CD14-positive monocyte (primary cell): ENCODE data around the gene HCN3. TPM values are rescaled to one million over a fixed set of nuclear protein-coding genes. Genes with fewer than 3 reads are reported as not detected.
A peak's percentile ranks its signal among the peaks of the same experiment; 100 is the strongest.

Source experiments
- DNase-seq, 3 donors: peaks; one replicate each; pipeline ENCODE4 v3.0.0-alpha.2; 2011 to 2022
- H2AFZ ChIP-seq: 2 replicates; pipeline ENCODE4 v1.6.0; 2012; ENCODE audit warnings: mild to moderate bottlenecking, low read depth, low read length, inconsistent platforms; ENCODE audit not compliant: insufficient read depth, poor library complexity, severe bottlenecking
- H3K27ac ChIP-seq, 2 donors: 1 replicate in 1 of 2; 2 replicates in 1 of 2; pipeline ENCODE4 v1.5.1; 2012 to 2013; ENCODE audit warnings: low read length in 2 of 2, control low read depth in 1 of 2, inconsistent platforms in 1 of 2, low read depth in 1 of 2, mild to moderate bottlenecking in 1 of 2
- H3K27me3 ChIP-seq, 2 donors: one replicate each; pipeline versions ENCODE4 v1.6.0 to v1.6.1; 2011 to 2013; ENCODE audit warnings: low read length in 2 of 2; ENCODE audit not compliant: control insufficient read depth in 2 of 2, insufficient read depth in 2 of 2
- H3K36me3 ChIP-seq, 2 donors: replicated peaks in 1 of 2; 1 replicate in 1 of 2; 2 replicates in 1 of 2; pipeline versions ENCODE4 v1.5.1 to v1.6.1; 2012 to 2013; ENCODE audit warnings: low read length in 2 of 2, control low read depth in 1 of 2, inconsistent platforms in 1 of 2, mild to moderate bottlenecking in 1 of 2; ENCODE audit not compliant: insufficient read depth in 2 of 2, control insufficient read depth in 1 of 2
- H3K4me1 ChIP-seq, 2 donors: 1 replicate in 1 of 2; 2 replicates in 1 of 2; pipeline versions ENCODE4 v1.5.1 to v1.6.1; 2012 to 2013; ENCODE audit warnings: low read length in 2 of 2, control low read depth in 1 of 2, inconsistent platforms in 1 of 2, mild to moderate bottlenecking in 1 of 2, moderate library complexity in 1 of 2; ENCODE audit not compliant: insufficient read depth in 2 of 2, control insufficient read depth in 1 of 2
- H3K4me2 ChIP-seq: replicated peaks from 2 replicates; pipeline ENCODE3; 2012; ENCODE audit warnings: low read length, moderate library complexity, mild to moderate bottlenecking; ENCODE audit not compliant: poor library complexity, severe bottlenecking; ENCODE audit errors: extremely low read depth
- H3K4me3 ChIP-seq, 3 experiments: fragments of 200-600 bp in 1 of 3; sonication (generic) in 1 of 3; replicated peaks in 1 of 3; 1 replicate in 2 of 3; 2 replicates in 1 of 3; pipeline ENCODE4 v1.5.1; 2011 to 2013; ENCODE audit warnings: low read length in 3 of 3, mild to moderate bottlenecking in 3 of 3, control low read depth in 2 of 3, low read depth in 2 of 3, inconsistent platforms in 1 of 3, moderate library complexity in 1 of 3
- H3K79me2 ChIP-seq: 2 replicates; pipeline ENCODE4 v1.6.0; 2012; ENCODE audit warnings: mild to moderate bottlenecking, control low read depth, inconsistent platforms, low read length, moderate library complexity; ENCODE audit not compliant: insufficient read depth
- H3K9ac ChIP-seq: 2 replicates; pipeline ENCODE4 v1.6.0; 2017; ENCODE audit warnings: low read length, mild to moderate bottlenecking; ENCODE audit not compliant: insufficient read depth, poor library complexity, severe bottlenecking
- H3K9me3 ChIP-seq, 2 donors: replicated peaks in 1 of 2; 1 replicate in 1 of 2; 2 replicates in 1 of 2; pipeline versions ENCODE4 v1.5.1 to v1.6.1; 2012 to 2013; ENCODE audit warnings: low read length in 2 of 2, control low read depth in 1 of 2; ENCODE audit not compliant: control insufficient read depth in 1 of 2, insufficient read depth in 1 of 2
- H4K20me1 ChIP-seq: 2 replicates; pipeline ENCODE4 v1.6.0; 2012; ENCODE audit warnings: mild to moderate bottlenecking, low read length, control low read depth, moderate library complexity; ENCODE audit not compliant: insufficient read depth
- H3K27ac Mint-ChIP-seq, 7 donors: one replicate each; pipeline ENCODE4 v1.8.0; 2020; ENCODE audit warnings: mild to moderate bottlenecking in 7 of 7, mixed read lengths in 7 of 7, moderate library complexity in 6 of 7, inconsistent platforms in 2 of 7
- H3K27me3 Mint-ChIP-seq, 3 donors: one replicate each; pipeline ENCODE4 v1.8.0; 2021 to 2022; ENCODE audit warnings: low read depth in 3 of 3, mild to moderate bottlenecking in 3 of 3, mixed read lengths in 3 of 3, moderate library complexity in 3 of 3, inconsistent platforms in 1 of 3
- H3K36me3 Mint-ChIP-seq, 2 donors: one replicate each; pipeline ENCODE4 v1.8.0; 2020; ENCODE audit warnings: mixed read lengths in 2 of 2, inconsistent platforms in 1 of 2, mild to moderate bottlenecking in 1 of 2
- H3K4me1 Mint-ChIP-seq: one replicate; pipeline ENCODE4 v1.8.0; 2020; ENCODE audit warnings: mild to moderate bottlenecking, mixed read lengths
- H3K4me3 Mint-ChIP-seq, 2 donors: one replicate each; pipeline ENCODE4 v1.8.0; 2020; ENCODE audit warnings: mild to moderate bottlenecking in 2 of 2, mixed read lengths in 2 of 2, moderate library complexity in 1 of 2
- H3K9me3 Mint-ChIP-seq, 7 donors: one replicate each; pipeline ENCODE4 v1.8.0; 2020 to 2022; ENCODE audit warnings: mixed read lengths in 7 of 7, mild to moderate bottlenecking in 6 of 7, moderate library complexity in 6 of 7, inconsistent platforms in 2 of 7
- WGBS: methylation state at CpG from one replicate; pipeline ENCODE4 v1.1.5; 2013; ENCODE audit warnings: missing lambda C conversion rate; ENCODE audit not compliant: insufficient coverage; 5-methylcytosine and 5-hydroxymethylcytosine counted together
- intact Hi-C, 2 donors: fragments of 100-400 bp; cut with micrococcal nuclease; formaldehyde crosslinking; loops; one replicate each; pipeline versions ENCODE4 v1.15.0 to v1.15.1; 2023
- polyA plus RNA-seq, 3 donors: library from polyadenylated mRNA; depleted of rRNA in 1 of 3; unstranded in 2 of 3; stranded (reverse) in 1 of 3; fragments of 300-500 nt in 2 of 3; fragments of >200 nt in 1 of 3; fragmentation: Illumina TruSeq in 2 of 3; gene quantifications; 1 replicate in 2 of 3; 2 replicates in 1 of 3; pipeline ENCODE4 v1.2.3, GENCODE V29; 2012 to 2021
- TF ChIP-seq, protein P1 (sequence below): fragments of 200-600 bp; IDR thresholded peaks from one replicate; pipeline ENCODE4 v1.8.0; 2022; ENCODE audit warnings: antibody characterized with exemption, mild to moderate bottlenecking

HCN3 gene
- polyA plus RNA-seq, 3 donors: 0.15 to 2.3 TPM; not detected in 1

DNA sequence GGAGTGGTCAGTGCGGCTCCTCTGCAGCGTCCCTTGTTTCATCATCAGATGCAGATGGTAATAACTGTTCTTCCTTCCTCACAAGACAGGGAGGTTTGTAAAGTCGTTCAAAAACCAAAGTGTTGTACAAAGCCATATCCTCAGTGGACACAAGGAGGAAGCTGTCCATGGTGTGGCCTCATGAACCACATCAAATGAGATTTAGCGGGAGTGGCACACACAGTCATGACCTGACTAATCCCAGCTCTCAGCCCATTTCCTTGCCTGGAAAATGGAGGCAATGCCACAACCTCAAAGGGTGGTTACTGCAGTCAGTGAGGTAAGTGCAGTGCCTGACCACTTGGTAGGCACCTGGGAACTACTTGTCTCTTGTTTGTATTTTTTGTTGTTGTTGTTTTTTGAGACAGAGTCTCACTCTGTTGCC lies 35.4 kb upstream of the HCN3 start:
- WGBS: 0% methylated on average over 2 of the region's 4 CpGs
- peaks cover 57% of the 10 kb centered on the region for H3K4me1 Mint-ChIP-seq
- Histone ChIP-seq H3K36me3 (peaks cover 13 to 31% of the 10 kb centered on the region in 2 donors), H3K4me3 (peak overlapping the region in 1 of 3 experiments; percentile 79), H3K27ac (peak overlapping the region; percentile 62 to 87), H3K27me3 (no peaks in the 10 kb centered on the region), H2AFZ (no peak overlapping the region), H3K4me1 (peaks cover 41 to 70% of the 10 kb centered on the region in 2 donors), H3K79me2 (peaks cover 39% of the 10 kb centered on the region), H4K20me1 (peaks cover 4% of the 10 kb centered on the region), H3K9me3 (no peaks in the 10 kb centered on the region), H3K9ac (peak overlapping the region; percentile 54), H3K4me2 (peak overlapping the region; percentile 75)
- TF ChIP-seq, protein P1, sequence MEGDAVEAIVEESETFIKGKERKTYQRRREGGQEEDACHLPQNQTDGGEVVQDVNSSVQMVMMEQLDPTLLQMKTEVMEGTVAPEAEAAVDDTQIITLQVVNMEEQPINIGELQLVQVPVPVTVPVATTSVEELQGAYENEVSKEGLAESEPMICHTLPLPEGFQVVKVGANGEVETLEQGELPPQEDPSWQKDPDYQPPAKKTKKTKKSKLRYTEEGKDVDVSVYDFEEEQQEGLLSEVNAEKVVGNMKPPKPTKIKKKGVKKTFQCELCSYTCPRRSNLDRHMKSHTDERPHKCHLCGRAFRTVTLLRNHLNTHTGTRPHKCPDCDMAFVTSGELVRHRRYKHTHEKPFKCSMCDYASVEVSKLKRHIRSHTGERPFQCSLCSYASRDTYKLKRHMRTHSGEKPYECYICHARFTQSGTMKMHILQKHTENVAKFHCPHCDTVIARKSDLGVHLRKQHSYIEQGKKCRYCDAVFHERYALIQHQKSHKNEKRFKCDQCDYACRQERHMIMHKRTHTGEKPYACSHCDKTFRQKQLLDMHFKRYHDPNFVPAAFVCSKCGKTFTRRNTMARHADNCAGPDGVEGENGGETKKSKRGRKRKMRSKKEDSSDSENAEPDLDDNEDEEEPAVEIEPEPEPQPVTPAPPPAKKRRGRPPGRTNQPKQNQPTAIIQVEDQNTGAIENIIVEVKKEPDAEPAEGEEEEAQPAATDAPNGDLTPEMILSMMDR: no peak
- H3K9me3 Mint-ChIP-seq: peaks cover 0 to 2% (median 0%) of the 10 kb centered on the region in 7 donors
- H3K36me3 Mint-ChIP-seq: peaks cover 30 to 32% of the 10 kb centered on the region in 2 donors
- peak overlapping the region; percentile 48 to 75 for H3K4me3 Mint-ChIP-seq
- peak; percentile 88 to 93 (median 91) for DNase-seq
- peaks cover 0 to 8% (median 2%) of the 10 kb centered on the region in 3 donors for H3K27me3 Mint-ChIP-seq
- peak overlapping the region; percentile 94 to 99 (median 97) for H3K27ac Mint-ChIP-seq
- intact Hi-C loops: loop anchor here (5.0 kb wide), 1 partner anchor 35 kb away; the partner anchor contains the start of genes MTX1 (in 2 of the 2) and THBS3 (in 2 of the 2)

- TF ChIP-seq, protein P1: no peak
- peak overlapping the region; percentile 86 for H2AFZ ChIP-seq
- peaks cover 4% of the 10 kb centered on the region for H4K20me1 ChIP-seq
- no CpG with 5 or more reads among the region's 3 CpGs for WGBS
- no peaks in the 10 kb centered on the region for H3K27me3 ChIP-seq
- H3K4me3 Mint-ChIP-seq: peak overlapping the region in 1 of 2 donors; percentile 80
- H3K36me3 Mint-ChIP-seq: peaks cover 19 to 28% of the 10 kb centered on the region in 2 donors
- peak overlapping the region in 1 of 3 experiments; percentile 95 for H3K4me3 ChIP-seq
- peaks cover 0 to 8% (median 2%) of the 10 kb centered on the region in 3 donors for H3K27me3 Mint-ChIP-seq
- H3K27ac Mint-ChIP-seq: peak overlapping the region in 5 of 7 donors; percentile 74 to 98 (median 96)
- H3K4me1 ChIP-seq: peaks cover 41 to 59% of the 10 kb centered on the region in 2 donors
- intact Hi-C loops: loop anchor here (5.0 kb wide), 1 partner anchor 36 kb away; the partner anchor contains the start of genes MTX1 (in 2 of the 2) and THBS3 (in 2 of the 2)
- H3K79me2 ChIP-seq: peaks cover 39% of the 10 kb centered on the region
- H3K9me3 Mint-ChIP-seq: peaks cover 0 to 2% (median 0%) of the 10 kb centered on the region in 7 donors
- H3K36me3 ChIP-seq: peaks cover 3 to 21% of the 10 kb centered on the region in 2 donors
- H3K4me1 Mint-ChIP-seq: peaks cover 53% of the 10 kb centered on the region
- H3K27ac ChIP-seq: no peak overlapping the region
- H3K9me3 ChIP-seq: no peaks in the 10 kb centered on the region
- H3K4me2 ChIP-seq: peak overlapping the region; percentile 75
- DNase-seq: no peak
- no peak overlapping the region for H3K9ac ChIP-seq
These were observed 34.4 kb upstream of the HCN3 start for GRCh38 chr1:155242805-155243358.
